GM21786 (cell line): ENCODE results near the gene PFDN1.

Experiments
- ATAC-seq: cut with Tn5 transposase; IDR thresholded peaks from one replicate; pipeline ENCODE4 v1.9.1; 2021; ENCODE audit not compliant: unreplicated experiment

Gene PFDN1

DNA sequence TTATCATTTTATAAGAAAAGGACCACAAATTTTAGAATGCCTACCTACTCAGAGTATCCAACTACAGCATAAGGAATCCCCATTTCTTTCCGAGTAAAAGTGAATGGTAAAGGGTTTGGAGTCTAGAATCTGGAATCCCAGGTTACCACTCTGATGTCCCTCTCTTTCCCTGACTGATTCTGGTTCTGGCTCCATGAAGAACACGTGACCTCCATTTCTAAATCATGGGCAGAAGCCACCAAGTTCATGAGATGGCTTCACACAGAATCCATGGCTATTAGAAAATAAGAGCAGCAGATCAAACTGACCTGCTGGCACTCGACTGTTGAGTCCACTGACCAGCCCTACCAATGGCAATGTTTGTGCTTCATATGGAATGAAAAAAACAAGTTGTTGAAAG, 40.7 kb downstream of the PFDN1 start:
- no peak for ATAC-seq

DNA sequence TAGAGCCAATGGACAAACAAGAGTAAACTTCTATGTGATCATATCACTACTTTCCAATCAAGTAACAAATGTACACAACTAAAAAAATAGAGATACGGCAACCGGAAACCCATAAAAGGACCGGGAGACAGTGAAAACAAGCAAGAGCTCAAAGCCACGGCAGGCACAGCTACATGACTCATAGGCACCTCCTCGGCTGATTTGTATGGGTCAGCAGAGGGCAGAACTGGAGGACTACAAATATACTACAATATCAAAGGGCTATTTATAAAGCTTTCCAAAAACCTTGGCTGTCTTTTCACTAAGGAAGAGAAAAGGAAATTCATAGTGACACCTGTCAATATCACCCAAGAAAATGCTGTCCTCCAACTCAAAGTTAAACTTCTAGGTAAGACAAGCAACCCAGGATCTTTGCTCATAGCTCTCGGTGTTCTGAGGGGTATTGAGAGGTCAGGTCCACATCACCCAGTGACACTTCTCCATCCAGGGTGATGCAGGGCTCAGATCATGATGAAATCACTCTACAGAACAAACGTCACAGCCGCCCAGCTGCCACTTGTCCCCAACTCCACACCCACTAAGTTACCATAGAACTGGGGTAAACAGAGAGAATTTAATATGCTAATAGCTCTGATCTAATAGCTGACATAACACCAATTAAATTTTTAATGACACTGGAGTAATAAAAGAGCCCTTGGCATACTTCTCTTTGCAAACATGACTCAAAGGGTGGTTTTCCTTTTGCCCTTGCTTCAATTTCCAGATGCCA, 41.3 kb downstream of the PFDN1 start:
- ATAC-seq: peak; percentile 67

DNA sequence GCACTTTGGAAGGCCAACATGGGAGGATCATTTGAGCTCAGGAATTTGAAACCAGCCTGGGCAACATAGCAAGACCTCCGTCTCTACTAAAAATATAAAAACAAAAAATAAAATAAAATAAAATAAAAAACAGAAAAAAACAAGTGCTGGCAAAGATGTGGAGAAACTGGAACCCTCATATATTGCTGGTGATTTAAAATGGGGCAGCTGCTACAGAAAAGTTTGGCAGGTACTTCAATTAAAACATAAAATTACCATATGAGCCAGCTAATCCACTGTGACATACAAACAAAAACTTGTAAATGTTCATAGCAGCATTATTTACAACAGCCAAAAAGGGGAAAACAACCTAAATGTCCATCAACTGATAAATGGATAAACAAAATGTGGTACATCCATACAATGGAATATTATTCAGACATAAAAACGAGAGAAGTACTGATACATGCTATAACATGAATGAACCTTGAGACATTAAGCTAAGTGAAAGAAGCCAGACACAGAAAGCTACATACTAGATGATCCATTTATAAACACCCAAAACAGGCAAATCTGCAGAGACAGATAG, 42.7 kb downstream of the PFDN1 start:
- ATAC-seq: no peak

DNA sequence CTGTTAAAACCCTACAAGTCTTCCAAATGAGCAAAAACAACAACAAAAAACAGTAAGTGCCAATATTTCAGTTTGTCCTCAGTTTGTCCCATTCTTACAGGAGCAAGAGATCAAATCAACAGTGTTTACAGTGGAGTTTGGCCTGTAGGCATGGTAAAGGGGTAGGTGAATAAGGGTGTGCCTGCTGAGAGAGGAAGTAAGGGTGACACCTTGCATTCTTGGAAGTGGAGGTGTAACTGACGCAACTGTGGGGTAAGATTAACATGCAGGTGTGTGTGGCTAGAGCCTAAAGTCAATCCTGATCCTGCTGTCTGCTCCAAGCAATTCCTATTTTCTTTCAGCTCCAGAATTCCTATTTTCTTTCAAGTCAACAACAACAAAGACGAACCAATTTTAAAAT, 43.4 kb downstream of the PFDN1 start:
- ATAC-seq: no peak

DNA sequence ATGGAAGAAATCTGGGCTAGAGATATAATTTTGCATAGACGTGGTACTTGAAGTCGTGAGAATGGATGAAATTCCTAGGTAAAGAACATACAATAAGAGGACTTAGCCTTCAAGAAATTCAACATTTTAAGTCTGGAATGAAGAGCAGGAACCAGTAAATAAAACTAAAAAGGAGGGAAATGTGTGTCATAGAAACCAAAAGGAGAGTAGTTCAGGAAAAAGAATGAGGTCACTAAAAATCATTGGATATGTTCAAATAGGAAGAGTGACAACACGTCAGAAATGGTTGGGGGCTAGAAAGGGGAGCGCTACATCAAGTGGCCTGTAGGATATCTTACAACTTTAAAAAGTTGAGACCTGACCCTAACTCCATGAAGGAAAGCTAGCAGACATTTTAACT, 44.0 kb downstream of the PFDN1 start:
- no peak for ATAC-seq

DNA sequence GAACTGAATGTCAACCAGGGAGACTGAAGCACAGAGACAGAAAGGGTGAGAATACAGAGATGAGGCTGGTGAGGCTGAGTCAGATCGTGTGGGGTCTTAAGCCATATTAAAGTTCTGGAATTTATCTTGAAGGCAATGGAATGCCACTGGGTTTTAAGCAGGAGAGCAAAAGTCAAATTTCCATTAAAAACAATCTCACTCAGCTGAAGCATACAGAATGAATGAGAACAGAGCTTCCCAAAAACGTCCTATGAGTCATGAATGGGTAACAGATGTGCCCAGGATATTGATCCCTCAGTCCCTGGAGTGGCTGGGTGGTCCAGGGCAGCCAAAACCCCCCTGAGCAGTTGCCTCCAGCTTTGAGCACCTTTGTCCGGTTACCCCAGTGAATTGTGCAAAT, 44.9 kb downstream of the PFDN1 start:
- ATAC-seq: no peak

DNA sequence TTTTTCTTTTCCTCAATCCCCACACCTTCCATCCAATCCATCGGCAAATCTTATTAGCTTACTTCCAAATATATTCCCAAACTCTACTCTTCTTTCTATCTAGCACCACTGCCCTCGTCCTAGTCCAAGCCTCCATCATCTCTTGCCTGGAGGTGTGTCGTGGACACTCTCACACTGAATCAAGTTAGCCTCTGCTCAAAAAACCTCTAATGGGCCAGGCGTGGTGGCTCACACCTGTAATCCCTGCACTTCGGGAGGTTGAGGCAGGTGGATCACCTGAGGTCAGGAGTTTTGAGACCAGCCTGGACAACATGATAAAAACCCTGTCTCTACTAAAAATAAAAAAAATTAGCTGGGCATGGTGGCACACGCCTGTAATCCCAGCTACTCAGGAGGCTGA, 46.2 kb downstream of the PFDN1 start:
- ATAC-seq: no peak

DNA sequence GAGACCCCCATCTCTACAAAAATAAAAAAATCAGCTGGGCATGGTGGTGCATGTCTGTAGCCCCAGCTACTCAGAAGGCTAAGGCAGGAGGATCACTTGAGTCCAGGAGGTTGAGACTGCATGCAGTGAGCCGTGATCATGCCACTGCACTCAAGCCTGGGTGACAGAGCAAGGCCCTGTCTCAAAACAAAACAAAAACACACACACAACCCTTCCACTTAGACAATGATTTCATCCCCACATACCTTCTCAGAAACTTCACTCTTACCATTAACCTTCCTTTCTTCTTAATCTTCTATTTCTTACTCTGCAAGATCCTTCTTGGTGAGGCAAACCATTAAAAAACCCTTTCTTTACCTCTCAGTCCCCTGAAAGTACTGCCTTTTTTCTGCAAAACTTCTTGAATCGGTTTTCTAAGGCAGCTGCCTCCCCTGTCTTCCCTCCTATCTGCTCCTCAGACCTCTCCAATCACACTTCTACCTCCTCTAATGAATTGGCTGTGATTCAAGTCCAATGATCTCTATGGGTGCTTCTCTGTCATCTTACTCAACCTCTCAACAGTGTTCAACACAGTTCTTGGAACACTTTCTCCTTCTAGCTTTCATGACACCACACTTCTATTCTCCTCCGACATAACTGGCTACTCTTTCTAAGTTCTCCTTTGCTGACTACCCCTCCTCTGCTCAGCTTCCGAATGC, 47.3 kb downstream of the PFDN1 start:
- ATAC-seq: no peak

DNA sequence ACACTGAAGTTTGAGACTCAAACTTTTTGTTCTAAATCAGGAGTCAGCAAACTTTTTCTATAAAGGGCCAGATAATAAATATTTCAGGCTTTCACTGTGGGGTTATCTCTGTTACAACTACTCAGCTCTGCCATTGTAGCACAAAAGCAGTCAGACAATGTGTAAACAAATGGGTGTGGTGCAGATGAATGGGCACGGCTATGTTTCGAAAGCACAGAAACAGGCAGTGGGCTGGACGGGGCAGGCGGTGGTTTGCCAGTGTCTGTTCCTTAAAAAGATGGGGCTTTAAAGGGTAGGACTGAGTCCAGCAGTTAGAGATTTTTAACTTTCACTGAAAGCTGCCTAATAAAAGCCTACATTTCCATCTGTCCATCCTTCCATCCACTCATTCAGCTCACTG, 48.9 kb downstream of the PFDN1 start:
- ATAC-seq: no peak

DNA sequence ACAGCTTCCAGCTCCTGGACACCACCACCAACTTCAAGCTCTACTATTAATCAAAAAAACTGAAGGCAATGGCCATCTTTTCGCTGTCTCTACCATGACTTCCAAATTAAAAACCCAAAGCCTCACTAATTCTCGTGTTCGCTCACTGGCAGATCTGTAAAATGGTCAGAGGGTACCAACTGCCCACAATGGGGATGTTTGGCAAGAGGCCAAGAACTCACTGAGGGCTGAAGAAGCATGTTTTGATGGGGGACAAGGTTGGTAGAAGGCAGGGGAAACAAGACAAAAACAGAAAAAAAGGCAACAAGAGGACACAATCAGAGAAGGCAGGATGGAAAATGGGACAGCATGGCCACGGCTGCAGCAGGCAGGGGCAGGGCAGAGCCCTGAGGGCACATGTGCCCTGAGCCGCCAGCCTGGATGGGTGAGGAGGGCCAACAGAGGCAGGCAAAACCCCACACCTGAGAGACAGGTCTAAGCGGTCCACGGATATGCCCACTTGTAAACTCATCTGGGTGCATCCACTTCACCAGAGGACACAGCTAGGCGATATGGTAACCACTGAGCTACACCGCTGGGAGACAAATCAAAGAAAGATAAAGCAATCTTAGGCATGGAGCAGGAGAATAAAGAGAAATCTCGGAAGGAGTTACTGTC, 50.3 kb downstream of the PFDN1 start:
- no peak for ATAC-seq

DNA sequence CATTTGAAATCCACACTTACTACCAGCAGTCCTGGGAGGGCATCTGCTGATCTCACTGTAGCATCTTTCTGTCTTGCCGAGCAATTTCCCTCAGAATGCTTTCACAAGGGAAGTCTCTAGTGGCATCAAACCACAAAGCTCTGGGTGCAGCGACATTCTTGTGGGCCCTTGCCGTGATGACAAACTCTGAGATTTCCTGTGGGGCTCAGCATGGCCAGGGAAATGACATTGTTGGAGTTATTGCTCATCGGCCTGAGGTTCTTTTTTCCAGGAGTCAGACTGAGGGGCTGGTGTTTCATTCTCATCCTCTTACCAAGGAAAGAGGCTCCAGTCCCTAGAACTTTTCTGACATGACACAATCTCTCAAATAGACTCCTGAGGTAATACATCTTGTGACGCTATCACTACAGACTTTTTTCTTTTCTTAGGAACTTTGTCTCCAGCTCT, 51.4 kb downstream of the PFDN1 start:
- ATAC-seq: peak; percentile 76

DNA sequence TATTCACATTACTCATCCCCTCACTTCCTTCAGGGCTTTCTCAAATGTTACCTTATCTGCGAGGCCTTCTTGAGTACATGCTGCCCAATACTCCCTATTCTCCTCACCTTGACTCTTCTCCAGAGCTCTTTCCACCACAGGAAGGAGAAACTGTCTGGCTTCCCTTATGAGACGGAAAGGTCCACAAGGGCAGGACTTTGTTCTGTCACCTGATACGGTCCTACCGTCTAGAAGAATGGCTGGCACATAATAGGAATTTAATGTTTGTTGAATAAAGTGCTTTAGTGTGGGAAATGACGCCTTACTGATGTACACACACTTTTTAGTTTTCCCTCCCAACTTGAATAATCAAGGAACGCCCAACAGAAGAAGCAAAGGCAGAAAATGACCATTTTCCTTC, 52.5 kb downstream of the PFDN1 start:
- ATAC-seq: no peak

DNA sequence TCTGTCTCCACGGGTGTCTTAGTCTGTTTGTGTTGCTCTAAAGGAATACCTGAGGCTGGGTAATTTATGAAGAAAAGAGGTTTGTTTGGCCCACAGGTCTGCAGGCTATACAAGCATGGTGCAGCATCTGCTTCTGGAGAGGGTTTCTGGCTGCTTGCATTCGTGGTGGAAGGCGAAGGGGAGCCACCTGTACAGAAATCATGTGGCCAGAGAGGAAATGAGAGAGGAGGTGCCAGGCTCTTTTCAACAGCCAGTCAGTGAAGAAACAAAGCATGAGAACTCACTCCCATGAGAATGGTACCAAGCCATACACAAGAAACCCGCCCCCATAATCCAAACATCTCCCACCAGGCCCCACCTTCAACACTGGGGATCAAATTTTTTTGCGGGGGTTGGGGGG, 53.4 kb downstream of the PFDN1 start:
- no peak for ATAC-seq

DNA sequence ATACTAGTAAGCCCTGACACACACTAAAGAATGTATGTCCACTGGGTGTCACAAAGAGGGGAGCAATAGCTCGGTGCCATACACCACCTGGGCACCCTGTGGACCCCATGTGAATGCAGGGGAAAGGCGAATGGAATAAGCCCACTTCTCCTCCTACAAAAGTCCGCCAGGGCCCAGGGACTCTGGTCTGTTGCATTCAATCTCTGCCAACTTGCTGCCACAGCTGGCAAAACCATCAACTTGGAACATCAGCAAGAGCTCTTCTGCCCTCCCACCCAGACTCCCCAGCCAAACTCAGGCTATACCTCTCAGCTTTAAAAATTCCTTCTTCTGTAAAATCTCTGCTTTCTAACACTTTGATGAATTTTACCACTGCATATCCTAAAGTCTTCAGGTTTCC, 54.5 kb downstream of the PFDN1 start:
- ATAC-seq: no peak

DNA sequence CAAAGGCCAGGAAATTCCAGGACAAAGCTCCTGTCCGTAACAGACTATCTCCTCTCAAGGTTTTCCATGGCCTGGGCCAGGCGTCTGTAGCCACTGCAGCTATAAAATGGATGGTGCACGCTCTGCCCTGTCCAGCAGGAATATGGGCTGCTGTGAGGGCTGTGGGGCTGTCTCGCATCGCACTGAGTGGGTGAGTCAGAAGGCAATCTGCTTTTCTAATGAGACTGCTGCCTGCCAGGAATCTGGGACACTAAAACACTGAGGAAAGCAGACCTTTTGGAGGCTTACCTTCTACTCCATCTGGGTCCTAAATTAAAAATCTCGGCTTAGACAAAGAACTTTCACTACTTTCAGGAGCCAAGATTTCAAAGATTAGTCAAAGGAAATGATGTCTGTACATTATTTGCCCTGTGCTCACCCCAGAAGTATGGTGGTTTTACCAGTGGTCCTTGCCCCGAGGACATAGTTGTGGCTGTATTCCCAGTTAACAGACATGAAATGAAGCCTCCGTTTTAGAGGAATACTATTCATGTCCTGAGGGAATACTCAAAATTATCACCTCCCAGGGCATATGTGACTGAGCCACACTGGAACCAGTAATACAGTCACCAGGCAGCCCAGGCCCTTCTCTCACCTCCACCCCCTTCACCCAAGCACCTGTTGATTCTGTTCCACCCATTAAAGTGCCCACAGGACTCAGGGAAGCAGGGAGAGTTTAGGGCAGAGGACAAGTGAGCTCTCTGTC, 56.4 kb downstream of the PFDN1 start:
- ATAC-seq: no peak

DNA sequence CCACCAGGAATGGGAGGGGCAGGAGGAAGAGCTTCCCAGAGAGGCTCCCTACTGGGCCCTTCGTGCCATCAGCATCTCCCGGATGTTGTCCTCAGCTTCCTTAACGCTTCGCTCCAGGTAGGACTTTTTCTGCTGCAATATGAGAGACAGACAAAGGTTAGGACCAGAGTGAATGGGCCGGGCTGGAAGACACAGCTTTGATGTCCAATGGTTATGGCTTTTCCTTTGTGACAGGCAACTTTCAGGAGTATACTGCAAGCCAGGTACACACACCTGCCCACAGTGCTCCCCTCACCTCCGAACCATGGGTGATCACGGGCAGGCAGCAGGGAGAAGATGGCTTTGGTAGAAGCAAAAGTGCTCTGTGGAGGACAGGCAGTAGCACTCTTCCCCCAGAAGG, 57.0 kb downstream of the PFDN1 start:
- no peak for ATAC-seq

DNA sequence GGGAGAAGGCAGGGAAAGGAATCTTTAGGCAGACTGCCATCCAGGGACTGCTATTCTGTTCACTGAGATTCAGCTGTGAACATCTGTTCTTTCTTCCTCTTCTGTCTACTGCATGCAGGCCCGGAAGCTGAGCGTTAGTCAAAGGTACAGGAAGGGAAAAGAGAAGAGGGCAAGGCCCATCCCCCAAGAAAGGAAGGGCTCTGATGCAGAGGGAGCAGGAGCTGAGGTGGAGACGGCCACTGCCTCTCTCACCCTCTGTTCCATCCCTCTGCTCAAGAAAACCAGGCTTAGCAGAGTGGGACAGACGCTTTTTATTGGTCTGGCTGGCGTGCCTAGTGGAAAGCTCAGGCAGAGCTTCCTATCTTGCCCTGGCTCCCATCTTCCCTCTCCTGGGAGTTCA, 57.6 kb downstream of the PFDN1 start:
- ATAC-seq: no peak

DNA sequence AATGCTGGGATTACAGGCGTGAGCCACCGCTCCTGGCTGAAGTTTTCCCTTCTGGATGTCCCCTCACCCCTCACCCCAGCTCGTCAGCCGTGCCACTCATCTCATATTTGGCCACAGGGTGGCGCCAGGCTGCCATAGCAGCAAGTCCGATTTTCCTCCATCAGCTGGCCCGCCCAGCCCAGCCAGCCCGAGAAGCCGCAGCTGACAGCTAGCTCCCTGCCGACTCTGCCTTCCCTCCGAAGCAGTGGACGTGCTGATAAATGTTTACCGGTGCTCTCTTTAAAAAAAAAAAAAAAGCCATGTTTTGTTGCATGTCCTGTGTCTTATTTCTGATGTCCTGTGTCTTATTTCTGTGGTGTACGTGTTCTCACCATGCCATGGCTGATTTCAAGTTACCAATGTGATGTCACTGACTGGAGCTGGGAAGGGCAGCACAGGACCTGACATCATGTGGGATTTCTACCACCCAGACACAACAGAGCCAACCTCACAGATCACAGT, 58.3 kb downstream of the PFDN1 start:
- ATAC-seq: peak; percentile 57

DNA sequence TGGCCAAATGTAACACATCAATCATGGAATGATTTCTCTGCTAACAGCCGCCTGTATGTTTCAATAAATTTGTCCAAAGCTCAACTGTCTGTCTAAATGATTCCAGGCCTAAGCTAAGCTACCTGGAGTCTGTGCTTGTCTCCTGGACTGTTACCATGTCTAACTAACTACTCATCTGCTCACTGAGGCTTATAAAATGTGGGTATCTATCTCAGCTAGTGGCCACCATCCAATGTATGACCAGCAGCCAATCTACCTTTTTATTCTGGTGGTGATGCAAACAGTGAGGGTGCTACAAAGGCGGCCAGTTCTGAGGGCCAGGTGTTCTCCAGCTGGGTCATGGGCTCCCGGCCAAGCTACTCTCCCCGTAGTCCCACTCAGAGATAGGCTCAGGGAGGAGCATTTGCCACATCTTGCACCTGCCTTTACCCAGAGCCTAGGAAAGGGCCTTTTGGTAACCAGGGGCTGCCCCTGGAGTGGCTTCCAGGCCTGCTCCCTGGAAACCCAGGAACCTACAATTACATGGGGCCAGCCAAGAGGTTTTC, 59.1 kb downstream of the PFDN1 start:
- ATAC-seq: no peak

DNA sequence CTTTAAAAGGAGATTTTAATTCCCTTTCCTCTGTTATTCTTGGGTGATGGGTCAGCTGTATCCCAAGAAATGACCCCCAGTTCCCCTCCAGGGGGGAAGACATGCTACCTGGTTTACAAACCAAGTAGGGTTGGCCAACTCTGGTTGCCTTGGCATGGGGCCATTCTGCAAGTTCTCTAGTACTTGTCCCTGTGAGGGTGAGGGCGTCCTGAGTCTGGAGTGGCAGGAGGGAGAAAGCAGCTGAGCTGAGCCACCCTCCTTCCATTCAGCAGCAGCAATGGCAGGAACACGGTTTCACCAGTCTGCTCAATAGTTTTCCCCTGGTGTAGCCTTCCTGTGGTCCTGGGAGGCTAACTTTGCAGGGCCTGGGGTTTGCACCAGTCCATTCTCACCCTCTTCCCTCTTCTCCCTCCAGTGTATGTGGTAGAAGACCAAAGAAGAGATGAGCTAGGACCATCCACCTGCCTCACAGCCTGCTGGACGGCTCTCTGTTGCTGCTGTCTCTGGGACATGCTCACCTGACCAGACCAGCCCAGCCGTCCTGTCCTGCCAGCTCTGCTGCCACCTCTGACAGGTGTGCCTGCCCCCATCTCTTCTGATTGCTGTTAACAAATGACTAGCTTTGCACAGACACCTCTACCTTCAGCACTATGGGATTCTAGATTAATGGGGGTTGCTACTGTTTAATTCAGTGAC, 59.9 kb downstream of the PFDN1 start:
- no peak for ATAC-seq
